DMS153 (cell line): ENCODE data around the gene CDC5L.

Experiments
- DNase-seq: peaks from one replicate; lab custom pipeline; 2025; lab: John Stamatoyannopoulos, UW

Gene CDC5L

DNA sequence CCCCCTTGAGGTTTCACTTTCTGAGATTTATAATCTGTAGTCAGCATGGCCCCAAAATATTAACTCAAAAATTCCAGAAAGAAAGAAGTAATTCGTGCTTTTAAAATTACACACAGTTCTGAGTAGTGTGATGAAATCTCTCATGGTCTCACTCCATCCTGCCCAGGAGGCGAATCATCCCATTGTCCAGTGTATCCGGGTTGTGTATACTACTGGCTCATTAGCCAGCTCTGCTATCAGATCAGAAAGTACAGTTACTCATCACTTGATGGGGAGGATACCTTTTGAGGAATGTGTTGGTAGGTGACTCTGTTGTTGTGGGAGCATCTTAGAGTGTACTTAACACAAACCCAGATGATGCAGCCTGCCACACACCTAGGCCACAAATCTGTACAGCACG, 65.2 kb downstream of the CDC5L start:
- no peak for DNase-seq

DNA sequence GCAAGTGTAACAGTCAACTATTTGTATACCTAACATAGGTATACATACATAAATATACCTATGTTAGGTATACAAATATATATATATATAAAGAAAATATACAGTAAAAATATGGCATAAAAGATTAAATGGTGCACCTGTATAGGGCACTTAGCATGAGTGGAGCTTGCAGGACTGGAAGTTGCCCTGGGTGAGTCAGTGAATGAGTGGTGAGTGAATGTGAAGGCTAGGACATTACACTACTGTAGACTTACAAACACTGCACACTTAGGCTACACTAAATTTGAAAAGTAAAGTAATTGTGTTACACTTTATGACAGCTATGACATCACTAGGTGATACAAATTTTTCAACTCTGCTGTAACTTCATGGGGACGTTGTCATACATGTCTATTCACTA, 65.6 kb downstream of the CDC5L start:
- no peak for DNase-seq

- DNase-seq: no peak
These were observed 66.7 kb downstream of the CDC5L start for GRCh38 chr6:44454198-44454597.

DNA sequence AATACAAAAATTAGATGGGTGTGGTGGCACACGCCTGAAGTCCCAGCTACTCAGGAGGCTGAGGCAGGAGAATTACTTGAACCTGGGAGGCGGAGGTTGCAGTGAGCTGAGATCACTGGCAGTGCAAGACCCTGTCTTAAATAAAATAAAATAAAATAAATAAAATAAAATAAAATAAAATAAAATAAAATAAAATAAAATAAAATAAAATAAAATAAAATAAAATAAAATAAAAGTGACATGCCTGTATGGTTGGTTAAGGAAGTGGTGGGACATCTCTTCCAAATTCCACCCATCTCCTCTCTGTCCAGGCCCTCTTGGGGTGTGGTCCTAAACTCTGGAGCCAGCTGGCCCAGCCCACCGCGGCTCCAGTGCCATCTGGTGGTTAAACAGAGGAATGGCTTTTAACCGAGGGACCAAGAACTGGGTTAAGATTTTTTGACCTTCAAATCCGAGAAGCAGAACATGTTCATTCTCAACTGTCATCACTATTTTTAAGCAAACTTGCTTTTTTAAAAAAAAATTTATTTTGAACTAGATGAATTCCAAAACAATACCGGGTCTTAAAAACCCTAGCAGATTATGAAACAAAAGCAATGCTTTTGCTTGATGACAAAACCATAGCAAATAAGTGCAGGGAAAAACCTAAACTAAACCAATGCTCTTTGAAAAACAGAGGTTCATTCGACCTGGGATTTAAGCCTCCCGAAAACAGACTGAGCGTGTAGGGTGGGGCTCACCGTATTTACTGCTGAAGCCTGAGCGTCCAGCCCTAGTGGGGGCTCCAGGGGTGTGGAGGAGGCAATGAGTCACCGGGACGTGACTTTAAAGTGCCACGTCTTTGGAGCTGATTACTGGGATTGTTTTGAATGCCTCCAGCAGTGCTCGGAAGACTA, 68.8 kb downstream of the CDC5L start:
- peak; percentile 9 for DNase-seq

DNA sequence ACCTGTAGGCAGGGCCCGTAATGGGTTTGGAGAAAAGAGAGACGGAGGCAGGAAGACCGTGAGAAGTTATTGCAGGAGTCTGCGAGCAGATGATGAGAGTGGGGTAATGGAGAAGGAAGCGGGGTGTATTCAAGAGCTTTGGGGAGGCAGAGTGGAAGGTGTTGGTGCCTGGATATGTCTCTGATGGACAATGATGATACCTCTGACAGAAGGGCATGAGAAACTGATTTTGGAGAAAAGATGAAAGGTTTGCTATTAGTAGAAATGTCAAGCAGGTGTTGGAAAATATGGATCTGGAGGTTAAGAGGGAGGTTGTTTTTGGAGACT, 69.4 kb downstream of the CDC5L start:
- no peak for DNase-seq

GRCh38 chr6:44457596-44457995, 70.1 kb downstream of the CDC5L start:
- no peak for DNase-seq

DNA sequence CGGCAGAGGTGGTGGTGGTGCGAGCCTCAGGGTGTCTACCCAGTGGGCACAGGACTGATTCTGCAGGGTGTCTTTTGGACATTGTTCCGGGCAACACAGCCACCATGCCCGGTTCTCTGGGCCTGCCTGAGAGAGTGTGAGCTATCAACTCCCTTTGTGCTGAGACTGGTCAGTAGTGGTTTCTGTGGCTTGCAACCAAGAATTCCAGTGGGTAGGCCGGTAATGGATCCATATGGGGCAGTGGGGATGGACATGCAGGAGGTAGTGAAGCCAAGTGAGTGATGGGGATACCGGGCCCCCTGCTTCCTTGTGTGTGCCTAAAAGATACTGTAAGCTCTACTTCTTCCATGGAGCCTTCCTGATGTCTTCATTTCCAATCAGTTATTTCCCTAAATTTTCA, 71.0 kb downstream of the CDC5L start:
- no peak for DNase-seq

- no peak for DNase-seq
These were observed 74.8 kb downstream of the CDC5L start for GRCh38 chr6:44462335-44462734.

DNA sequence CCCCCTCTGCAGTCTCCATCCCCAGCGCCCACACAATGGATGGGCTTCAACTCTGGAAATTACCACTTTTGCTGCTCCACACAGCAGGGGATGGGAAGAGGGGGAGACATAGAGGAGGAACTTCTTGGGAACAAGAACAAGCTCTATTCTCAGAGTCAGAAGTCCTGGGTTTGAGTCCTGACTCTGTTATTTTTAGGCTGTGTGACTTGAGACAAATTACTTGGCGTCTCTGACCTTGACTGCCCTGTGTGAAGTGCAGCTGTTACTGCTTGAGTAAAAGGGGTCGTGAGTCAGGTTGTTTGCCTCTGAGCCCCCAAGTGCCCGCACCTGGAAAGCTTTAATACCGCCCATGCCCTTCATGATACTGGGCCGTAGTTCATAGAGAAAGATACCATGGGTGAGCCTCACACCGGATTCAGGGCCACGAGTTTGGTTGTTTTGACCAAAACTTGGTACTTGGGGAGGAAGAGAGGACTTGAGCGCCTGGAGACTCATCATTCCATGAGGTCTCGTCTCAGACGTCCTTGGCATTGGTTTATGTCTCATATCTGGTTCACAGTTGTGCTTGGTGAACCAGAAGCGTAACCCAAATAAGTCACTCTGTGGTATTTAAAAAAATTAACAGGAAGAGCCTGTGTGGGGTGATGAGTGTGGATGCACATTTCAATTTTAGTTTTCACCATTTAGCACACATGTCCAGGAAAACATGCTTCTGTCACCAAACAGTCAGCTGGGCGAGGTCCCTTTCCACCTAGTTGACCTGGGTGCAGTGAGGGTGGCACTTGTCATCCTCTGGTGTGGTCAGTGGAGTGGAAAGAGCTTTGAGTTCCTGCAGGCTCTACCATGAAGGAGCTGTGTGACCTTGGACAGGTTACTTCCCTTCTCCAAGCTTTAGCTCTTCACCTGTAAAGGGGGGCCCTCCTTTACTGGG, 75.6 kb downstream of the CDC5L start:
- DNase-seq: no peak

DNA sequence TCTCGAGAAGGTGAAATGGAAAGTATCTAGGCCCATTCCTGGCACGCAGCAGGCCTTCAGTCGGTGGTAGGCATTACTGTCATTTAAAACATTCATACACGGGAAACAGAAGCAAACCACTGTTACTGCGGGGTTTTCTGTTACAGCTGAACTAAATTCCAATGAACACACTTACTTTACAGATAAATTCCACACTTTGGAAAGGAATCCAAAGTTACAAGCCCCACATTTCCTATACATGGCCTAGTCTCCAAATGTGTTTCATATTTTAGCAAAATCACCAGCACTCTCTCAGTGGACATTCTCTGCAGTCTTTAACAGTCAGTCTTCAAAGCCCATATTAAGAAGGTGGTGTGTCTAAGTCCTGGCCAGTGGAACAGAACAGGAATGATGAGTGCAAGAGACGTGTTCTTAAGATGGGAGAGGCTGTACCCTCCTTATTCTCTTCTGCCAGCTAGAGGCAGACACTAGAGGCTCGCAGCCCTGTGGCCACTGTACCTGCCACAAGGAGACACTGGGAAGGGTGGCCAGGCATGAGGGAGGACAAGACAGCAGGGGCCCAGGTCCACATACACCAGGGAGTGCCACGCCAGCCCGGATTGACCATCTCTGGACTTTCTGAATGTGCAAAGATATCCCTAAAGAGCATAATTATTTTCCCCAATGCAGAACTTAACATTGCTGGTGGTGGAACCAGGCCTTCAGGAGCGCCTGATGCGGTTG, 76.4 kb downstream of the CDC5L start:
- DNase-seq: no peak

DNA sequence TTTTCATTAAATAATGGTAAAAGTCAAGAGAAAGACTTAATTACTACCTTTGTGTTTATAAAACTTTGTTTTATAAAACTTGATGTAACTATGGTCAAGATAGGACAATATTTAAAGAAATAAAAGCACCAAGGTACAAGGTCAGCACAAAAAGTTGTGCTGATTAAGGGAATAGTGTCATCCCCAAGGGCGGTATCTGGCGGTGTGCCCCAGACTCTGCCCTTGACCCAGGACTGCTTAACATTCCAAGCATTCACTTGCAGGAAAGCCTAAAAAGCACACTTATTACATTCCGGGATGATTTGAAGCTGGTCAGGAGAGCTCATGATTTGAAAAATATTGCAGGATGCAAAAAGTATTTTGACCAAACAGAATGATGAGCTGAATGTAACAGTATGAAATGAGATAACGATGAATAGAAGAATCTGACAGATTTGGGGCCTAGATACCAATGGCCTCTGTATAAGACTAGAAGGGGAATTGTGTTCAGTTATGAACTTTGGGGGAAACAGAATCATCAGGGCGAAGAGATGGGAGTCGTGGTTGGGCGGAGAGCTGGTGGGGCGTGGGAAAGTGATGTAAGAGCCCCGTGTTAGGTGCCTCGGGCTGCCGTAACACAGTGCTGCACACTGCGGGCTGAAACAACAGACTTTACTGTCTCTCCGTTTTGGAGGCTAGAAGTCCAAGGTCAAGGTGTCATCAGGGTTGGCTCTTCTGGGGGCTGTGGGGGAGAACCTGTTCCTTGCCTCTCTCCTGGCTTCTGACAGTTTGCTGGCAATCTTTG, 77.2 kb downstream of the CDC5L start:
- DNase-seq: no peak

DNA sequence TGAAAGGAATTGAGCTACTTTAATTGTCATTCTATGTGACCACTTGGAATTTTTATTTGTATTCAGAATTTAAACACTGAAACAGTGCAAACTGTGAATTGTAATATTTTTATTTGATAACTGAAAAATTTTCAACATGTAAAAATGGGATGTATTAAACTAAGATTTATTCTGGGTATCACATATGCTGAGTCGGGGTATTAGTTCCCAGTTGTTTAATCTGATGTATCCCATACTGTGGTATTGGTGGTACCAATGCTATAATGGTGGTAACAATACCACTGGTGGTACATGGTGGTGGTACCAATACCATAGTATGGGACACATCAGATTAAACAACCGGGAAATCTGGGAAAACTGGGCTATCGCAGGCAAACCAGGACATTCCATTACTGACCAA, 79.4 kb downstream of the CDC5L start:
- no peak for DNase-seq

GRCh38 chr6:44468835-44469234, 81.3 kb downstream of the CDC5L start:
- DNase-seq: no peak

DNA sequence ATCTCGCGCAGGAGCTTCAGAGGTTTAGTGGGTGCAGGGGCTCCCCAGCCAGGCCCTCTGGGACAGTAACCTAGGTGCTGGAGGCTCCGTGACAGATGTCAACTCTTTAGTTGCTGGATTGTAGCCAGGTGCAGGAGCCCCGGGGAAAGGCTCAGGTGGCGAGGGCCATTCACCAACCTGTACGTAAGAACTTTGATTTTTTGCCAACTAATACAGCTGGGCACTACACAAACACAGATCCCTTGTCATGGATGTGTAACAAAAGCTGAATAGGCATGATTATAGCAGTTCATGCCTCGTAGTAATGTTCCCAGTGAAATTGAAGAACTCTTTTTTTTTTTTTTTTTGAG, 82.6 kb downstream of the CDC5L start:
- DNase-seq: peak; percentile 97

DNA sequence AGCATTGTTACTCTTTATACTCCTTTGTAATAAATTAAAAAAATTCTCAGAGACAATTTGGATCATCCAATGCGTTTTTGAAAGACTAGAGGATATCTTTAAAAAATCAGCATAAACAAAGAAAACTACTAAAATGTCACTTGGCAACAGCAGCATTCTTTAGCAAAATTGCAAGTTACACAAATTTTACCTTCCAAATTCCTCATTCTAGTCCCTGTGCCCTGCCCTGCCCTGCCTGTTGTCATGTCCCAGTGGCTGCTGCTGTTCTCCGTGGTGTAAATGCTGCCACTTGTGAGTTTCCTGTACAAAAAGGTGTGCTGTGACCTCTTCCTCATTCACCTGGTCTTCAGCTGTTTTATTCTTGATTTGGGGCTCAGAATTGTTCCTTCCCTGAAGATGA, 83.2 kb downstream of the CDC5L start:
- no peak for DNase-seq

- DNase-seq: no peak
These were observed 83.9 kb downstream of the CDC5L start for GRCh38 chr6:44471271-44471981.

DNA sequence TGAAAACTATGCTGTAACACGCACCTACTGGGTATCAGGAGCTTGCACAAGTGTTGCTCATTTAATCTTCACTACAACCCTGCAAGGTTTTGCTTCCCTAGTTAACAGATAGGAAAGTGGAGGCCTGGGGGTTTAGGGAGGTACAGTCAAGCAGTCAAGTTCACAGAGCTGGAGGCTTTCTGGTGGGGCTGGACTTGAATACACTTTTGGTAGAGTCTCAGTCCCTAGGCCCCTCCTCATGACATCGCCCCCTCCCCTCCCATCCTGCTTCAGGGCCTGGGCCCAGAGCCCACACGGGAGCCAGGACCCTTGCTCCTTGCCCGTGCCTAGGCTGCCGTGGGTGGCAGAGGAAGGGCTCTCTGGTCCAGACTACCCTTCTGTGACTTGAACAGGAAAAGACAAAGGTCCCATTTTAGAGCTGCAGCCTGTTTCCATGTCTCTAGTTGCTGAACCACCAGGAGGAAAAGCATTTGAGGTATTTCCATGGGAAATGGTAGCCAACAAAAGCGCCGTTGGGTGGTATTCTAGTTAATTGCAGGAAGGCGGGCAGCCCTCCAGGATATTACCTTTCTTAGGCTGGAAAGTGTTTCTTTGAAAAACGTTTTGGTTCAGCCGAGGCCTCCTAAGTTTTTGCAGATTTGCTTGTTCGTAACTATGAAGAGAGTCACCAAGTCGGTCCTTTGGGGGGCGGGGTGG, 84.9 kb downstream of the CDC5L start:
- no peak for DNase-seq

GRCh38 chr6:44473393-44474189, 86.1 kb downstream of the CDC5L start:
- DNase-seq: no peak

GRCh38 chr6:44474190-44474631, 86.7 kb downstream of the CDC5L start:
- no peak for DNase-seq

DNA sequence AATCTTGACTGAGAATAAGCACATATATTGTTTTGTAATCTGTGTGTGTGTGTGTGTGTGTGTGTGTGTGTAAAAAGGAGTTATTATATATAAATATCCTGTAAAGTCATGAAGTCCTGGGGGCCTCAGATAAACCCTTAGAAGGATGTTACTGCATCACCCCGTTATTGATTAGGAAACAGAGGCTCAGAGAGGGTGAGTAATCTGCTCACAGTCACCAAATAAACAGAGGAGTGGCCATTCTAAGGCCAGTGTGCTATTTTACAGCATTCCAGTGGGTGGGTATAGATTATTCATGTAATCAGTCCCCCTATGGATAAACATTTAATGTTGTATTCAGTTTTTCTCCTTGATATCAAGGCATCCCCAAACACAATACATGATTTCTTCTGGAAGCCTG, 87.1 kb downstream of the CDC5L start:
- DNase-seq: no peak
